ENCODE results near the gene CA10.

Gene CA10

DNA sequence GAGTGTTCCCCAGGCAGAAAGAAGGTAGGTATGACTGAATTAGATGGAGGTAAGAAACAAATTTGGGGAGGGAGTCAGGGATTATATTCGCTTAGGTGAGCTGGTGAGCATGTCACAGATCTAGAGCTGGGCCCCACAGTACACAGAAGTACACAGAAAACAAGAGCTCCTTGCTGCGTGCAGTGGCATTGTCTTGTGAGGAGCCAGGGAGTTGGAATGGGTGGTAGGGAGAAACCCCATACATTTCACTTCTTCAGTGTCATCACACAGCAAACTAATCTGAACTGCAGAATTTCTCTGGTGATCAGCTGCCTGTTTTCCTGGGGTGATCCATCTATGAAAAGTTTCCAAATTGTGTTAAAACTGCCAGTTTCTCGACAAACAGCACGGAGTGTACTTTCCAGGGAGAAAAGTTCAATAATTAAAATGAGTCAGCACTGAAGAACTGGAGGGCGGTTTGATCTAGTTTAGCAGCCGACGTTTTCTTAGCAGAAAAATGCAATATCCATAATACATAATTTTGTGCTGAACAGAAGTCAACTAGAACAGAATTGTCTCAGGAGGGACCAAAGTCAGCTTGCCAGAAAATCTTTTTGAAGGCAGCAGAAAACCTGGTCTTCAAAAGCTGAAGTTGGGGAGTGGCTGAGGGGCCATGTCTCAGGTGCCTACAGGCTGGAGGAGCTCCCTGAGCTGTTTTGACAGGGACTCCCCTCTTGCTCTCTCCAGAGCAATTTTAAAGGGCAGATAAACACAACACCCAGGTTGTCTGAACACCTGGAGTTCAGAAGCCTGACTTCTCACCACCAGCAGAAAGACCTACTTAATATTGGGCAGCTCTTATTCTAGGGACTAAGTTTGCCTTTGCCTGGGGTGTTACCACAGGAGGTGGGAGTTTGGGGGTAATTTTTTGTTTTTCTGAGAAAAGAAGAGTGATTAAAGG, 448.6 kb downstream of the CA10 start:
- DNase-seq = no peak

DNA sequence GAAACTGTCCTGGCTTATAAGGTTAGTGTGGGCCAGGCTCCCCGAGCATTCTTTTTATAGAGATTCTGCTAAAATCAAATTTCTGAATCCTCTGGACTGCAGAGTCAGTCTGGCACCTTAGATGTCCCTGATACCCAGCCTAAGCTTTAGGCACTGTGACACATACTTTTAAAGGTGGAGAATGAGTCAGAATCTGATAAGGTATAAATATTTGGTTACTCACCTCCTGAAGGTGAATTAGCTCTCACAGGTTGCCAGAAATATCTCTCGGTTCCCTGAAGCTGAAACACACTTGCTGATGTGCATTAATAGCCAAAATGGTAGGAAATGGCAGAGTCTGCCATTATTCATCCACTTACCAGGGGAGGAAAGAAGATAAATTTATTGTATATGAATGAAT, 451.3 kb downstream of the CA10 start:
- no peak for DNase-seq

DNA sequence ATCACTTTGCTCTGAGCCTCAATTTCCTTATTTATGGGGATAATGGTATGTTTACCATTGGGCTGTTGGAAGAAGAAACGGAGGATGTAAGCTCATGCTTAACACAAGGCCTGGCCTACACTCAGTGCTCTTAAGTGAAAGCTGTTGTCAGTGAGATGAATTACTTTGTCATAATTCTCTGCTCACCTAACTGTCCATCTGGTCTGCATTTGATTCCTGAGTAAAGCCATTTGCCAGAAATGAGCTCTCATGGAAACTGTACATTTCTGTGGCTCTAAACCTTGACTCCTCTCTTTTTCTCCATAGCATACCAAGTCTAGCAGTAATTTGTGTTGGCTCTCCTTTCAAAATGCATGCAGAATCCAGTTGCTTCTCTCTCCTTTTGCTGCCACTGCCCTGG, 452.4 kb downstream of the CA10 start:
- DNase-seq = no peak

DNA sequence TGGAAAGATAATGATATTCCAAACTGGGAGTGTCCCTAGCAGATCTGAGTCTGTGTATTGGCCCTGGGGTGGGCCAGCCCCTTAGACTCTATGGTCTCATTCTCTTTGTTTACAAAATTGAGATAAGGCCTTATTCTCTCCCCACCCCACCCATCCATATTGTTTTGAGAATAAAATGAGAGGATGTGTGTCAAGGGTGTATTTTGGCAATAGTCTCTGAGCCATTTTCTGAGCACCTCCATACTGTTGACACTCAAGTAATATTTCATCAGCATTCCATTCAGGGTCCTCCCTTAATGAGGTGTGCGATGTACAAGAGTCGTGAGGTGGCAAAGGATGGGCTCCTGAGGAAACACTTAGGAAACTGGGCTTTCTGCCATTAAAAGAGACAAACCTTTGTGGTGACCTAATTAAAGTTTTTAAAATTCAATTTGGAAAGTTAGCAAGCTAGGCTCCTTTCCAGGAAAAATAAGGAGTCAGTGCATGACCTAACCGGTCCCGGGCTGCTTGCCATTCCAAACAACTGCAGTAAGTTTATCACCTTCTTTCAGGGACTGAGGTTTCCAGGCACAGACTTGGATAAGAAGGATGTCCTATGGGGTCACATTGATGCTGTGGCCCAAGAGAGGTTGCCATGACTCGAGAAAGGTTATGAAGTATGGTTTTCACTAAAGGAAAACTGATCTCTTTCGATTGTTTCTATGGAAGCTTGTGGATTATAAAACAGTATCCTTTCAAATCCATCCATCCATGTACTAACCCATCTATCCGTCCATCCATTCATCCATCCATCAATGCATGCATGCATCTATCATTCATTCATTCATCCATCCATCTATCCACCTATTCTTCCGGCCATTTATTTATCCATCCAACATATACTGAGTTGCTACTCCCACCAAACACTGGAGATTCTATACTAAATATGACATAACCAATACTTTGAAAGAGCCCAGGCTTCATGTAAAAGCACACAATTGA, 454.9 kb downstream of the CA10 start:
- DNase-seq = no peak

DNA sequence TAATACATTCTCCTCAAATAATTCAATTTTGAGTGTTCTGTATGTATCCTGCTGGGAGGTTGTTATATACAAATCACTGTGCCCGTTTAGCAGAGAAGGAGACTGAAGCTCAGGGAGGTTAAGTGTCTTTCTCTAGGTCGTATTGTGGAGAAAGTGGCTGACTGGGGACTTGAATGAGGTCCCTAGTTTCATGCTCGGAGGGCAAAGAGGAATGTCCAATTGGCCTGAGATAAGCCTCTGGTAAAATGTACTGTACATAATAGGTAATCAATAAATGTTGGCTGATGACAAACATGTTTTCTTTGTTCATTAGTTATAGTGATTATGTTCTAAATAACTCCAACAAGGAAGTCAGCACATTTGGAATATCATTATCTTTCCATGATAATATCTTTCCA, 455.6 kb downstream of the CA10 start:
- DNase-seq = no peak

DNA sequence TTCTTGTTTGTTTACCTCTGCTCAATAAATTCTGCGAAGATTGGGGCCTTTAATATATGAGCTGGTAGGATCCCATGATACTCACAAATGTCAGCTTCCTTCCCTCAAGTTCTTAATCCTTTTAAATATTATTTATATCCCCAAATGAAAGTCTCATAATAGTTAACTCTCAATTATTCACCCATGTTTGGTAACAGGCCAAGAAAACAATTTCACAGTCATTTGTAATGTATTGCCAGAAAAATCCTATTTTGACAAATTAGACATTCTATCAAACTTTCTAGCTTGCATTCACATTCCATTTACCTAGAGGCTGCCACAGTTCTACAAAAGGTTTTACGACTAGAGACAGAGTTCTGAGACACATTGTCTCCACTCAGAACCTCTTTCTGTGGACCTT, 457.0 kb downstream of the CA10 start:
- DNase-seq = no peak

DNA sequence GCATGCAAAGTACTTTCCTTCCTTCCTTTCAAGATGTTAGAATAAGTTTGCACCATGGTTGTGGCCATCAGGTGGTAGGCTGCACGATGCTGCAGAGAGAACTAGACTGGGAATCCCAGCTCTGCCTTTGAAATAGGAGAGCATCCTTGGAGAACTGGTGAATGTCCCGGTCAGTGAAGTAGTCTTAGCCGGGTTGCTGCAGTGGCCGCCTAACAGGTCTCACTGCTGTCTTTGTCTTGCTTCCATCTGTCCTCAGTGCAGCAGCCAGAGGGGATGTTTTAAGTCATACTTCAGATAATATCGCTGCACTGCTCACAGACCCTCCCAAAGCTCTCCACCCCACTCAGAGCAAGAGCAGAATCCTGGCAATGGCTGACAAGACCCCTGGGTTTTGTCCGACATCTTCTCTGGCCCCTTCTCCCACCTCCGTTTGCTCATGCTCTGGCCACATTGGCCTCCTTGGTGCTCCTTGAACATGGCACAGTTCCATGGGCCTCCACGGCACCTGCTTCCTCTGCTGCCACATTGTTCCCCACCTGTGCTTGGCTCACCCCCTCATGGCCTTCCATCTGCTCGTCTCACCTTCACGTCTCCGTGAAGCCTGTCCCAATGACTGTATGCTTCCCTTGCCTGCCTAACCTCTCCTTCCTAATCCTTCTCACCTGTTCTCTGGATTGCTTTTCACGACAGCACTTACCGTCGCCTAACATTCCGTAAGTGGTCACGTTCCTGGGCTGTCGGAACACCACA, 458.3 kb downstream of the CA10 start:
- DNase-seq = no peak

DNA sequence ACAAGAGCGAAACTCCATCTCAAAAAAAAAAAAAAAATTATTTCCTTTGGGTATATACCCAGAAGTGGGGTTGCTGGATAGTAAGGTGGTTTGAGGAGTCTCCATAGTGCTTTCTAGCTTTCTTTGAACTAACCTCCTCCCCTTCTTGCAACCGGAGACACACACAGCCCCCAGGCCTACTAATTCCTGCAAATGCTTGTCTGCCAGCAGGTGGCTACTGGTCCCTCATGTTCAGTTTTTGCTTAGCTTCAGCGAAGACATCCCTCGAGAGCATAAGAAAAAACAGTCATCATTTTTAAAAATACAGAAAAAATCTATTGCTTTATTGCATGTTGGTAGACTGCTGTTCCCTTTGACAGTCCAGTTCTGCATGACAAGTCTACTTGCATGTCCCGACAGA, 459.2 kb downstream of the CA10 start:
- DNase-seq = no peak

DNA sequence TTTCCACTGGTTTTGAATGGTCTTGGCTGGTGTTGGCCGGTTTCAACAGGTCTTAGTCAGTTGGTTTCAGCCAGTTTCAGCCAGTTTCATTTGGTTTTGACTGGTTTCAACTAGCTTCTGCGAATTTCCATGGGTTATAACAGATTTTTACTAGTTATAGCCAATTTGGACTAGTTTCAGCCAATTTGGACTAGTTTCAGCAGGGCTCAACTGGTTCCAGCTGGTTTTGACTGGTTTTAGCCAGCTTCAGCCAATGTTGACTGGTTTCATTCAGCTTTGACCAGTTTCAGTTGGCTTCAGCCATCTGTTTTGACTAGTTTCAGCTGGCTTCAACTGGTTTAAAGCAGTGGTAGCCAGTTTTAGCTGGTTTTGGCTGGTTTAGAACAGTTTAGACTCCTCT, 465.6 kb downstream of the CA10 start:
- DNase-seq = no peak

DNA sequence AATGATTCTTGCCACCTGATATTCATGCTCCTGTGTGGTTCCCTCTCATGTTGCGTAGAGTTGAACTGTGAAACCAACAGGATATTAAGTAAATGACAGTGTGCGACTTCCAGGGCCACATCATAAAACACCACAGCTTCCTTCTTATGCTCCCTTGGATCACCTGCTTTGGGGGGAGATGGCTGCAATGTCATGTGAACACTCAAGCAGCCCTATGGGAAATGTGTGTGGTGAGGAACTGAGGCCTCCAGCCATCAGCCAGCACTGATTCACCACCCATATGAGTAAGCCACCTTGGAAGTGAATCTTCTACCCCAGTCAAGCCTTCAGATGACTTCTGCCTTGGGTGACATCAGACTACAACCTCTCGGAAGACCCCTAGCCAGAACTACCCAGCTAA, 470.6 kb downstream of the CA10 start:
- no peak for DNase-seq

DNA sequence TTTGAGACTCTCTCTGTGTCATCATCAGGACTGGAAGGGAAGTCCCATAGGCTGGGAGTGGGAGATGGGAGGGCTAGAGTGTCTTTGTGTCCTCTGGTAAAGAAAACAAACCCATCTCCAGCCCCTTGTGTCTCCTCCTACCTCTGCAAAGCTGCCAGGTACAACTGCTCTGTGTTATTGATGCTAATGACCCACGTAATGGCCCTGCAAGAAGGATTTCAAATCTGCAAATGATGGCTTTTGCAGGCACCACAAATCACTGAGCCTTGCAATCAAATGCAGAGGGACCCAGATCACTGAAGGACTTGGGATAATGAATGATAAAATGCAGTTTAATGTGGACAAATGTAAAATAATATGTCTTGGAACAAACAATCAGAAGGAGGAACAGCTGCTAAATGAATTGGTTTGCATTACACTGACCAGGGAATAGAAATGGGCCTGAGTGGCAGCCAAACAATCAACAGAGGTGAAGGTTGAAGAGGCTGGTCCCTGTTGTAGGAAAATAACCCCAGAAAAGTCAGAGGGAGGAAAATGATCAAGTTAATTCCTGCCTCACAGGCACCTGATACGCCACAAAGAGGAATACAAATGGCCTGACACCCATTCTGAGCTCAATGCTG, 473.1 kb downstream of the CA10 start:
- no peak for DNase-seq

DNA sequence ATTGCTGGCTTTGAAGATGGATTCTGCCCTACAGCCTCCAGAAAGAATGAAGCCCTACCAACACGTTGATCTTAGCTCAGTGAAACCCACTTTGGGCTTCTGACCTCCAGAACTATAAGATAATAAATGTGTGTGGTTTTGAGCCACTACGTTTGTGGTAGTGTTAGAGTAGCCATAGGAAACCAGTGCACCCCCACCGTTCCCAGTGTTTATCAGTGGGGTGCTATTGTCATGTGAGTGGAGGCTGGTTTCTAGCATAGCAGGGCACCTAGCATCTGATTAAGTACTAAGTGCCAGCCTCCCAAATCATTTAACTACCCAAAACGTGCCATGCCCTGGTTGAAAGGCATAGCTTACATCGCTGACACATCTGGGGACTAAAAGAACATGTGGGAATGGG, 474.3 kb downstream of the CA10 start:
- DNase-seq = no peak

DNA sequence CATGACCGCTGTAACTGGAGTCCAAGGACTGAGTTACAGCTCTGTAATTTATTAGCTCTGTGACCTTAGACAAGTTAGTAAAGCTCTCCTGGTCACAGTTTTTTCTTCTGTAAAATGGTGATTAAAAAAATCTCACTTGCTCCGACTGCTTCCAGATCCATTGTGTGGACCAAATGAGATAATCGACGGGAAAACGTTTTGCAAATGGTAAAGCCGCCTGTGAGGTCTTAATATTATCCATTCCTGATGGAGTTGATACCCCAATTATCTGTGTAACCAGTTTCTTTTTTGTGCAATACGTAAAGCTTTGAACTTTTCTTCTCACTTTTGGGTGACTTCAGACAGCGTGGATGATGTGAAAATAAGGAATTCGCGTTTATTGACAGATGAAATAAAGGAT, 475.2 kb downstream of the CA10 start:
- DNase-seq = no peak

DNA sequence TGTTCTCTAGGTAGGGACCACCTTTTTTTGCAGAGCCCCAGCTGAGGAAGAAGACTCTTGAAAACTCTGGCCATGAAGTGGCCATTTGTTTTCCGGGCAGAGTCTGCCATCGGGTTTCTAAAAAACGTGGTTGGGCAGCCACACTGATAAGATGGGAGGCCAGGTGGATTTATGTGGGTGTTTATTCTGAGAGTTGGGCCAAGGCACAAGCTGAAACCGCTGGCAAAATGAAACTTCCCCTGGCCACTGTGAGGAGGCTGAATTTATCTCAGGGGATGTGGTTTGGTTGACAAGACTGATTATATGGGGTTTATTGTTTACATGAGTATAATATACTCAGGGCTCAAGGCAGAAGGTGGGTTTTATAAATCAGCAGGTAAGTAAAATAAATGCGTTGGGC, 476.4 kb downstream of the CA10 start:
- no peak for DNase-seq

DNA sequence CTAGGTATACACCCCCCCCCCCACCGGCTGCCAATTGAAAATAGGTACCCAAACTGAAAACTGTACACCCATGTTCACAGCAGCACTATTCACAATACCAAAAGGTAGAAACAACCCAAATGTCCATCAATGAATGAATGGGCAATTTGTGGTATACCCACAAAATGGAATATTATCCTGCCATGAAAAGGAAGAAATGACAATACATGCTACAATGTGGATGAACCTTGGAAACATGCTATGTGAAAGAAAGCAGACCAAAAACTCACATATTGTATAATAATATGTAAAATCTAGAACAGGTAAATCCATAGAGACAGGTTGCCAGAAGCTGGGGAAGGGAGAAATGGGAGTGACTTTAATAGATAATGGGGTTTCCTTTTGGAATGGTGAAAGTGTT, 480.6 kb downstream of the CA10 start:
- DNase-seq = no peak

DNA sequence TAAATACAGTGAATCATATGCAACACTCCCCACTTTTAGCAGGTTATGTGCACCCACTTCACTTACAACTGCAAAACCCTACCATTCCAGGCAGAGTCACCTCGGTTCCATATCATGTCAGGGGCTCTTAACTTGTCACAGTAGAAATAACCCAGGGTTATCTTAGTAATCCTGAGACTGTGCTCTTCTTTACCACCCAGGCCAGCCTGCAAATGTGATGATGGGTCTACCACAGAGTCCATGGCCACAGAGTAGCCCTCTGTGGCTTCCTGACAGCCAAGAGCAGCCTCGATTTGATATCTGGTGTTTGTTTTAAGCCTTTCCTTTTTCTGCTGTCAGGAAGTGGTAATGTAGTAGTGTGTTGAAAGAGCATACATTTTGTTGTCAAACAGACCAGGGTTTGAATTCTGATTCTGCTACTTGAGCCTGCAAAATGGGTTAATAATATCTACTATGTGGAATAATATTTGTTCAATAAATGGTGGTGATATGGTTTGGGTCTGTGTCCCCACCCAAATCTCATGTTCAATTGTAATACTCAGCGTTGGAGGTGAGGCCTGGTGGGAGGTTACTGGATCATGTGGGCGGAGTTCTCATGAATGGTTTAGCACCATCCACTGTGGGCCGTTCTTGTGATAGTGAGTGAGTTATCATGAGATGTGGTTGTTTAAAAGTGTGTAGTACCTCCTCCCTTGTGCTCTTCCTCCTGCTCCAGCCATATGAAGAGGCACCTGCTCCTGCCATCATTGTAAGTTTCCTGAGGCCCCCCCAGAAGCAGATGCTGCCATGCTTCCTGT, 481.6 kb downstream of the CA10 start:
- DNase-seq = no peak

DNA sequence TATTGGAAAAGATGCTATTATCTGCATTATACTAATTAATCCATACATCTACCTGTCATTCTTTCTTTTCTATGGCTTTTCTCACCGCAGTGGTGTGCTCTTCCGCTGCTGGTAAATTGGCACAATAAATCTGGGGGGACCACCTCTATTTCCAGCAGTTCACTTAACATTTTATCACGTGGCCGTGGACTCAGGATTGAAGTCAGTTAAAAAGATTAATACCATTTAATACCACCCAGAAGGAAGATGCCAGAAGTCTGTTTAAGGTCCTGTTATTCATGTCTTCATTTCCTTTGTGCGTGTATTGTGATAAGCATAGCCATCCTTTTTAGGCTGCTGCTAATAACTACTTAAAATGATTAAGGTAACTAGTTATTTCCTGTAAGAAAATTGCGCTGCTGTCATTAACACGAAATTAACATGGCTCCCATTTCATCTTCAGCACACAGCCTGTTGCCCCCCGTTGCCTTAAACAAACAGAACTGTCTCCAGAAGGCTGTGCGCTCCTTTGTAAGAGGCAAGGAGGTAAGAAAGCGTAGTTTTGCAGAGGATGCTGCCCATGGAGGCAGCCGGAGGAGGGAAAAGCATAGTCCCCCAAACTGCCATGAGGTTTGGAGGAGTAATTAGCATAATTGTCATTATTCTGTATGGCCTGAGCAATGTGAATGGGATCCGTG, 483.8 kb downstream of the CA10 start:
- DNase-seq = no peak

DNA sequence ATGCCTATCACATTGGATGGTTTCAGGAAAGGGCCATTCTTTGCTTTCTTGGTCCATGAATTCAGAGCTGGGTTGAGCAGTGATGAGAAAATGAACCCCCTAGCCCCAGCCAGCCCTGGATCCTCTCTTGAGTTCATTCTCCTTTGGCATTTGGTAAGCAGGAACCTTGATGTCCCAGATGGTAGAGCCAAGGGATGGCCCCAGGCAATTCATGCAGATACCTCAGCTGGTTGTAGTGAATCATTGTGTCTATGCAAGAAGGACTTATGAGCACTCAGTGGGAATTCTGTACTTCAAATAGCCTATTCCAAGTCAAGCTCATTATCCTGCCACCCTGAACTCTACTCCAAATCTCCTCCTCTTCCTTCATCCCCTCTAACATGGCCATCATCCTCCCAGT, 485.4 kb downstream of the CA10 start:
- DNase-seq = no peak

DNA sequence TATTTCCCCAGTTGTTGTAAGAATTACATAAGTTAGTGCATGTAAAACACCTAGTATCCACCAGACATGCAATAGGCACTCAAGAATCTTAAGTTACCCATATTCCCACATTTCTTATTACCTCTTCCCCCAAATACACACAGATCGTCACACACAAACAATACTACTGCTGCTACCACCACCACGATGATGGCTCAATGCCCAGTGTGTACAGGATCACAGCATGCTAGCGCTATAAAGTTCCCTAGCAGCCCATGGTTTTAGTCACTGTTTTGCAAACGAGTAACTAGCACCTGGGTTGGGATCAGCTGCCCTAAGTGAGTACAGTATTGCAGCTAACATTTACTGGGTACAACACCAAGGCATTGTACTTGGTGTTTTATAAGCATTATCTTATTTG, 486.4 kb downstream of the CA10 start:
- no peak for DNase-seq

DNA sequence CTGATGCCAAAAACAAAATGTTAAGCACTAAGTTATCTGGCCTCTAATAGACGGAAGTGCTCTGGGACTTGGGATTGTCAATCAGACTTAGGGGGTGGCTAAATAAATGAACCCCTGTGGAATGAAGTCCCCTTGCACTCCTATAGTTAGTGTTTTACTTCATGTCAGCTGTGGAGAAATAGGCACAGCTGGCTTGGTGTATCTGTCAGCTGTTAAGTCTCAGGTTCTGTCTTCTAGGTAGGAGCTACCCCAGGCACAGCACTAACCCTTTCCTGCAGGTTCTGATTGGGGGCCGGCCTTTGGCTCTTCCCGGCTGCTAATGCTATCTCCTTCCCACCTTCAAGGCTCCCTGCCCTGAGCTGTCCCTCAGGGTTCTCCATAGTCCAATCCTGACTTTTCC, 487.6 kb downstream of the CA10 start:
- DNase-seq = no peak

DNA sequence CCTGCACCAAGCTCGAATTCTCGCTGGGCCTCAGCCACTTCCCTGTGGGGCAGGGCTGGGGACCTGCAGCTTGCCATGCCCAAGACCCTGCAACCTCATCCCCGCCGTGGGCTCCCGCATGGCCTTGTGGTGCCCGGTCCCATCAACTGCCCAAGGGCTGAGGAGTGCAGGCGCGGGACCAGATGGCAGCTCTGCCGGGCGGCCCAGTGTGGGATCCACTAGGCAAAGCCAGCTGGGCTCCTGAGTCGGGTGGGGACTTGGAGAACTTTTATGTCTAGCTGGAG, 489.6 kb downstream of the CA10 start:
- no peak for DNase-seq

All from NCI-H1105 treated with DMSO at 0.1 percent for 48 hours (cell line).